SK-N-SH (cell line): ENCODE measurements around the gene OR9A2. TPM values are rescaled to one million over a fixed set of nuclear protein-coding genes. Genes with fewer than 3 reads are reported as not detected.

Experiments
- CTCF ChIA-PET: fragments of 300-600, 350-600 bp; formaldehyde crosslinking; extraction: SDS; loops from one replicate; lab custom pipeline; 2021; lab: Yijun Ruan, JAX
- POLR2A ChIA-PET: fragments of 350-600 bp; sonication (Branson Sonifier 250); formaldehyde crosslinking; extraction: SDS; loops from one replicate; lab custom pipeline; 2020; ENCODE audit warnings: antibody characterized with exemption, inconsistent platforms; lab: Yijun Ruan, JAX
- DNase-seq: peaks from one replicate; pipeline ENCODE4 v3.0.0; 2012
- H2AFZ ChIP-seq: fragments of 200-600 bp; sonication (generic); 2 replicates; pipeline ENCODE4 v1.8.1; 2016; ENCODE audit warnings: antibody characterized with exemption, mild to moderate bottlenecking, low read depth
- H3F3A ChIP-seq: fragments of 200-600 bp; sonication (generic); replicated peaks from 2 replicates; pipeline ENCODE3; 2016; ENCODE audit warnings: antibody characterized with exemption, mild to moderate bottlenecking; ENCODE audit not compliant: insufficient read depth
- H3K27ac ChIP-seq, 2 experiments: fragments of 200-500 bp in 1 of 2; fragments of 200-600 bp in 1 of 2; sonication (Bioruptor generic) in 1 of 2; sonication (generic), shearing (Covaris generic) in 1 of 2; 2 replicates each; pipeline versions ENCODE4 v1.5.1 to v1.6.1; 2014 to 2016; ENCODE audit warnings: low read depth in 2 of 2, inconsistent platforms in 1 of 2, low read length in 1 of 2, mild to moderate bottlenecking in 1 of 2, mixed read lengths in 1 of 2
- H3K27me3 ChIP-seq: fragments of 200-600 bp; sonication (generic), shearing (Covaris generic); 2 replicates; pipeline ENCODE4 v1.6.1; 2016; ENCODE audit warnings: mixed run types; ENCODE audit not compliant: insufficient read depth
- H3K36me3 ChIP-seq, 2 experiments: fragments of 200-500 bp in 1 of 2; fragments of 200-600 bp in 1 of 2; sonication (Bioruptor generic) in 1 of 2; sonication (generic) in 1 of 2; replicated peaks in 1 of 2; 2 replicates each; pipeline versions ENCODE3 to v1.5.1; 2014 to 2016; ENCODE audit warnings: low read length in 1 of 2, mild to moderate bottlenecking in 1 of 2; ENCODE audit not compliant: insufficient read depth in 2 of 2, control insufficient read depth in 1 of 2
- H3K4me1 ChIP-seq, 2 experiments: fragments of 200-500 bp in 1 of 2; fragments of 200-600 bp in 1 of 2; sonication (Bioruptor generic) in 1 of 2; sonication (generic), shearing (Covaris generic) in 1 of 2; 2 replicates each; pipeline versions ENCODE4 v1.5.1 to v1.6.1; 2014 to 2016; ENCODE audit warnings: low read depth in 1 of 2, low read length in 1 of 2, mixed run types in 1 of 2; ENCODE audit not compliant: insufficient read depth in 2 of 2, control insufficient read depth in 1 of 2
- H3K4me2 ChIP-seq: fragments of 200-600 bp; sonication (generic), shearing (Covaris generic); 2 replicates; pipeline ENCODE4 v1.6.1; 2017; ENCODE audit warnings: mixed run types
- H3K4me3 ChIP-seq, 2 experiments: fragments of 200-500 bp in 1 of 2; fragments of 200-600 bp in 1 of 2; sonication (Bioruptor generic) in 1 of 2; sonication (generic), shearing (Covaris generic) in 1 of 2; 2 replicates each; pipeline versions ENCODE4 v1.5.1 to v1.8.1; 2014 to 2016; ENCODE audit warnings: low read depth in 2 of 2, inconsistent platforms in 1 of 2, low read length in 1 of 2, mild to moderate bottlenecking in 1 of 2, mixed read lengths in 1 of 2, moderate library complexity in 1 of 2
- H3K79me2 ChIP-seq: fragments of 200-600 bp; sonication (generic); 2 replicates; pipeline ENCODE4 v1.8.1; 2017; ENCODE audit warnings: mild to moderate bottlenecking; ENCODE audit not compliant: insufficient read depth
- H3K9ac ChIP-seq: fragments of 200-600 bp; sonication (generic); 2 replicates; pipeline ENCODE4 v1.6.1; 2017; ENCODE audit warnings: mixed run types
- H3K9me2 ChIP-seq: fragments of 200-600 bp; sonication (generic); 2 replicates; pipeline ENCODE4 v1.6.1; 2017; ENCODE audit warnings: mixed run types
- H3K9me3 ChIP-seq: fragments of 200-600 bp; sonication (generic); 2 replicates; pipeline ENCODE4 v1.6.1; 2017; ENCODE audit warnings: mixed run types, mild to moderate bottlenecking, moderate library complexity
- H4K20me1 ChIP-seq: fragments of 200-600 bp; sonication (generic); 2 replicates; pipeline ENCODE4 v1.6.1; 2017; ENCODE audit warnings: mild to moderate bottlenecking, mixed run types; ENCODE audit not compliant: insufficient read depth
- ELF1 ChIP-seq: IDR thresholded peaks from 2 replicates; pipeline ENCODE4 v1.4.0; 2012
- EP300 ChIP-seq, 2 experiments: IDR thresholded peaks; 2 replicates each; pipeline versions ENCODE4 v1.4.0 to v1.6.1; 2012; ENCODE audit warnings: borderline replicate concordance in 1 of 2, low read depth in 1 of 2, low read length in 1 of 2
- FOXJ3 ChIP-seq: sonication (generic); formaldehyde crosslinking; IDR thresholded peaks from 2 replicates; pipeline ENCODE4 v1.5.1; 2020; ENCODE audit warnings: mild to moderate bottlenecking, missing genetic modification reagents
- GATA2 ChIP-seq: sonication (generic); formaldehyde crosslinking; IDR thresholded peaks from 2 replicates; pipeline ENCODE4 v1.5.0; 2020; ENCODE audit warnings: mild to moderate bottlenecking, missing genetic modification reagents
- MEF2A ChIP-seq: IDR thresholded peaks from 2 replicates; pipeline ENCODE4 v1.4.0; 2012; ENCODE audit warnings: low read depth, borderline replicate concordance
- NFIC ChIP-seq: IDR thresholded peaks from 2 replicates; pipeline ENCODE4 v1.4.0; 2012; ENCODE audit warnings: borderline replicate concordance
- POLR2AphosphoS5 ChIP-seq: IDR thresholded peaks from 2 replicates; pipeline ENCODE4 v1.6.1; 2012; ENCODE audit warnings: low read depth, low read length
- RAD21 ChIP-seq: IDR thresholded peaks from 2 replicates; pipeline ENCODE4 v1.6.1; 2012; ENCODE audit warnings: mild to moderate bottlenecking, low read length
- RCOR1 ChIP-seq: fragments of 150-350 bp; IDR thresholded peaks from 2 replicates; pipeline ENCODE4 v1.6.1; 2017; ENCODE audit warnings: antibody characterized with exemption, low read length
- RFX5 ChIP-seq: IDR thresholded peaks from 2 replicates; pipeline ENCODE4 v1.6.1; 2012; ENCODE audit warnings: mild to moderate bottlenecking, improper control_type of control experiment, low read length
- RXRA ChIP-seq: IDR thresholded peaks from 2 replicates; pipeline ENCODE4 v1.4.0; 2012; ENCODE audit warnings: low read depth, mild to moderate bottlenecking, borderline replicate concordance
- SIN3A ChIP-seq: IDR thresholded peaks from 2 replicates; pipeline ENCODE4 v1.6.1; 2012; ENCODE audit warnings: low read depth, mild to moderate bottlenecking, low read length, moderate library complexity, borderline replicate concordance
- TAF1 ChIP-seq: IDR thresholded peaks from 2 replicates; pipeline ENCODE4 v1.6.1; 2012; ENCODE audit warnings: low read depth, mild to moderate bottlenecking, low read length, moderate library complexity, borderline replicate concordance
- ZBTB33 ChIP-seq: IDR thresholded peaks from 2 replicates; pipeline ENCODE4 v1.4.0; 2012; ENCODE audit warnings: low read depth, borderline replicate concordance
- WGBS: methylation state at CpG from one replicate; pipeline ENCODE4 v1.1.6; 2017; ENCODE audit warnings: low lambda C conversion rate; 5-methylcytosine and 5-hydroxymethylcytosine counted together
- polyA plus RNA-seq, 3 experiments: library from polyadenylated mRNA; depleted of rRNA; stranded (reverse); fragments of >200 nt; gene quantifications; 2 replicates each; pipeline ENCODE4 v1.2.3, GENCODE V29; 2012
- TF ChIP-seq, protein P1 (sequence below): fragments of 150-350 bp; IDR thresholded peaks from 2 replicates; pipeline ENCODE4 v1.6.1; 2017; ENCODE audit warnings: antibody characterized with exemption, low read length, low read depth, borderline replicate concordance
- TF ChIP-seq, protein P2 (sequence below): IDR thresholded peaks from 2 replicates; pipeline ENCODE4 v1.6.1; 2012; ENCODE audit warnings: mild to moderate bottlenecking, low read depth, low read length, moderate library complexity
- TF ChIP-seq, protein P3 (sequence below): IDR thresholded peaks from 2 replicates; pipeline ENCODE4 v1.4.0; 2012; ENCODE audit warnings: low read depth, borderline replicate concordance
- TF ChIP-seq, protein P4 (sequence below): IDR thresholded peaks from 2 replicates; pipeline ENCODE4; 2012

OR9A2 gene
- polyA plus RNA-seq, 1 of the 3 experiments (the other 2 are of a cell fraction): not detected

DNA sequence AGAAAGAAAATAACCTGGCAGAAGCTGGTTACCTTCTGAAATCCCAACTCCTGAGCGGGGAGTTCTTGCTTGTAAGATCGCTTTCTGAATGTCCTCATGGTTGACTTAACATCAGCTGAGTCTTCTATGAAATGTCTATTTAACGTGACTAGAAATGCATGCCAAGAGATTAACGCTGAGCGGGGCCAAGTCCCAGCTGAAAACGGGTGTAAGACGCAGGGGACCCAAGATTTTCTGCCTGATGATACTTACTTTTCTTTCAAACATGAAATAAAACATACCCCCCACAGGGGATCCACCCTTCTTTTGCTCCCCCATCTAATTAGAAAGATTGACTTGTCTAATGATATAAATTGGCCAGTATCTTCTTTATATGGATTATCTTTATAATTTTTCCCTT, 14.9 kb downstream of the OR9A2 start:
- no peak overlapping the region for H3K27ac ChIP-seq
- no peak overlapping the region for H3K9ac ChIP-seq
- H3K4me1 ChIP-seq: peaks cover 3 to 33% of the 10 kb centered on the region in 2 experiments
- no peak overlapping the region for H3K4me3 ChIP-seq
- H3F3A ChIP-seq: peaks cover 8% of the 10 kb centered on the region
- no peaks in the 10 kb centered on the region for H3K79me2 ChIP-seq
- no peaks in the 10 kb centered on the region for H4K20me1 ChIP-seq
- H3K9me3 ChIP-seq: no peaks in the 10 kb centered on the region
- 76% methylated on average over 7 of the region's 7 CpGs for WGBS
- ChIA-PET POLR2A (no interaction called here), CTCF (interaction anchor here (1.1 to 23.7 kb wide), 3 partner anchors 8 to 477 kb away, joined by 3 to 450 read pairs (median 3); partner anchors contain the start of gene TAS2R40)
- no peak overlapping the region for H3K4me2 ChIP-seq
- no peaks in the 10 kb centered on the region for H3K9me2 ChIP-seq
- no peaks in the 10 kb centered on the region for H3K27me3 ChIP-seq
- H2AFZ ChIP-seq: no peak overlapping the region
- H3K36me3 ChIP-seq: no peaks in the 10 kb centered on the region
- TF ChIP-seq RFX5: no peak
- TF ChIP-seq GATA2 (CRISPR knock-in tag): no peak
- no peak for TF ChIP-seq RXRA
- no peak for TF ChIP-seq ELF1
- no peak for TF ChIP-seq FOXJ3 (CRISPR knock-in tag)
- TF ChIP-seq NFIC: no peak
- TF ChIP-seq POLR2AphosphoS5: no peak
- TF ChIP-seq MEF2A: no peak
- TF ChIP-seq, protein P1, sequence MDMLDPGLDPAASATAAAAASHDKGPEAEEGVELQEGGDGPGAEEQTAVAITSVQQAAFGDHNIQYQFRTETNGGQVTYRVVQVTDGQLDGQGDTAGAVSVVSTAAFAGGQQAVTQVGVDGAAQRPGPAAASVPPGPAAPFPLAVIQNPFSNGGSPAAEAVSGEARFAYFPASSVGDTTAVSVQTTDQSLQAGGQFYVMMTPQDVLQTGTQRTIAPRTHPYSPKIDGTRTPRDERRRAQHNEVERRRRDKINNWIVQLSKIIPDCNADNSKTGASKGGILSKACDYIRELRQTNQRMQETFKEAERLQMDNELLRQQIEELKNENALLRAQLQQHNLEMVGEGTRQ: no peak
- no peak for TF ChIP-seq SIN3A
- no peak for TF ChIP-seq ZBTB33
- TF ChIP-seq, protein P2, sequence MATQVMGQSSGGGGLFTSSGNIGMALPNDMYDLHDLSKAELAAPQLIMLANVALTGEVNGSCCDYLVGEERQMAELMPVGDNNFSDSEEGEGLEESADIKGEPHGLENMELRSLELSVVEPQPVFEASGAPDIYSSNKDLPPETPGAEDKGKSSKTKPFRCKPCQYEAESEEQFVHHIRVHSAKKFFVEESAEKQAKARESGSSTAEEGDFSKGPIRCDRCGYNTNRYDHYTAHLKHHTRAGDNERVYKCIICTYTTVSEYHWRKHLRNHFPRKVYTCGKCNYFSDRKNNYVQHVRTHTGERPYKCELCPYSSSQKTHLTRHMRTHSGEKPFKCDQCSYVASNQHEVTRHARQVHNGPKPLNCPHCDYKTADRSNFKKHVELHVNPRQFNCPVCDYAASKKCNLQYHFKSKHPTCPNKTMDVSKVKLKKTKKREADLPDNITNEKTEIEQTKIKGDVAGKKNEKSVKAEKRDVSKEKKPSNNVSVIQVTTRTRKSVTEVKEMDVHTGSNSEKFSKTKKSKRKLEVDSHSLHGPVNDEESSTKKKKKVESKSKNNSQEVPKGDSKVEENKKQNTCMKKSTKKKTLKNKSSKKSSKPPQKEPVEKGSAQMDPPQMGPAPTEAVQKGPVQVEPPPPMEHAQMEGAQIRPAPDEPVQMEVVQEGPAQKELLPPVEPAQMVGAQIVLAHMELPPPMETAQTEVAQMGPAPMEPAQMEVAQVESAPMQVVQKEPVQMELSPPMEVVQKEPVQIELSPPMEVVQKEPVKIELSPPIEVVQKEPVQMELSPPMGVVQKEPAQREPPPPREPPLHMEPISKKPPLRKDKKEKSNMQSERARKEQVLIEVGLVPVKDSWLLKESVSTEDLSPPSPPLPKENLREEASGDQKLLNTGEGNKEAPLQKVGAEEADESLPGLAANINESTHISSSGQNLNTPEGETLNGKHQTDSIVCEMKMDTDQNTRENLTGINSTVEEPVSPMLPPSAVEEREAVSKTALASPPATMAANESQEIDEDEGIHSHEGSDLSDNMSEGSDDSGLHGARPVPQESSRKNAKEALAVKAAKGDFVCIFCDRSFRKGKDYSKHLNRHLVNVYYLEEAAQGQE: no peak
- TF ChIP-seq EP300 (IDR thresholded peaks at IDR 0.05; ENCODE audit: borderline replicate concordance in 1 of 2, low read depth in 1 of 2, low read length in 1 of 2): no peak
- TF ChIP-seq, protein P3, sequence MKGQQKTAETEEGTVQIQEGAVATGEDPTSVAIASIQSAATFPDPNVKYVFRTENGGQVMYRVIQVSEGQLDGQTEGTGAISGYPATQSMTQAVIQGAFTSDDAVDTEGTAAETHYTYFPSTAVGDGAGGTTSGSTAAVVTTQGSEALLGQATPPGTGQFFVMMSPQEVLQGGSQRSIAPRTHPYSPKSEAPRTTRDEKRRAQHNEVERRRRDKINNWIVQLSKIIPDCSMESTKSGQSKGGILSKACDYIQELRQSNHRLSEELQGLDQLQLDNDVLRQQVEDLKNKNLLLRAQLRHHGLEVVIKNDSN: no peak
- TF ChIP-seq RCOR1: no peak
- TF ChIP-seq TAF1: no peak
- TF ChIP-seq, protein P4, sequence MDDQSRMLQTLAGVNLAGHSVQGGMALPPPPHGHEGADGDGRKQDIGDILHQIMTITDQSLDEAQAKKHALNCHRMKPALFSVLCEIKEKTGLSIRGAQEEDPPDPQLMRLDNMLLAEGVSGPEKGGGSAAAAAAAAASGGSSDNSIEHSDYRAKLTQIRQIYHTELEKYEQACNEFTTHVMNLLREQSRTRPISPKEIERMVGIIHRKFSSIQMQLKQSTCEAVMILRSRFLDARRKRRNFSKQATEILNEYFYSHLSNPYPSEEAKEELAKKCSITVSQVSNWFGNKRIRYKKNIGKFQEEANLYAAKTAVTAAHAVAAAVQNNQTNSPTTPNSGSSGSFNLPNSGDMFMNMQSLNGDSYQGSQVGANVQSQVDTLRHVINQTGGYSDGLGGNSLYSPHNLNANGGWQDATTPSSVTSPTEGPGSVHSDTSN: no peak
- TF ChIP-seq RAD21: no peak
- no peak for DNase-seq
